GM03348 (cell line): ENCODE results near the gene TPK1.

Experiments
- DNase-seq: peaks from one replicate; pipeline ENCODE4 v3.0.0; 2012; ENCODE audit warnings: low spot score

Gene TPK1

DNA sequence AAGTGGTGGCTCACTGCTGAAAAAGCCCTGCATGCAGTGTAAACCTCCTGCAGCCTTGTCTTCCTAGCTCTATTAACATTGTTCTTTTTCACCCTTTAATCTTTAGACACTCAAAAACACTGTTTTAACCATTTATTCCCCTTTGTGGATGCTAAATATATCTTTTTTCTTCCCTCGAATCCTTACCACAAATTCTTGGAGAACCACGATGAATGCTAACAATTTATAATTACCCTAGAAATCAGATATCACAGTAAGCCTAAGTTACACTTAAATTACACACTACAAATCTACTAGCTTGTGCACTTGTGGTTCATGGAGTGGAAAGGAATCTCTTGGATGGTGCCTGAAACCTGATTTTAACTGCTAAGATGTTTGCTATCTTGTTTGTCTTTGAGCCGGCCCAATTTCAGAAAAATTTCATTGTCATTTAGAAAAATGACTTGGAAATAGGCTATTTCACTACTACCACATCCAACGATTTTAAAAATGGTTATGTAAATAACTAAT, 307.3 kb downstream of the TPK1 start:
- no peak for DNase-seq

DNA sequence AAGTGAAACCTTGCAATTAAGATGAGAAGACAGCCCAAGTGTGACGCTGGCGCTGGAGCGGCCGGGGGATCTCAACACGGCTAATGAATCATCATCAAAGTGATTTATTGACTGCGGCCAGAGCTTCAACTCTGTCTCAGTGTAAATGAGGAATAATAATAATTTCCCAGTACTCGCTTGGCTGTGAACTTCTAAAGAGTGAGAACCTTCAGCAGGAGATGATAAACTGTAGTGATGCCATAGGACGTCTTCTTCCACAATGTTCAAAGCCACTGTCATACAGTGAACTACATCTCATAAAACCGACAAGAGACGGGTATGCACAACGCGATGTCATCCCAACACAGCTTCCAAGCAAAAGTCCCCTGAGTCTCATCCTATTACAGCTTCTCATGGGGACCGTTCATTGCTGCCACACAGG, 308.8 kb downstream of the TPK1 start:
- DNase-seq: no peak

DNA sequence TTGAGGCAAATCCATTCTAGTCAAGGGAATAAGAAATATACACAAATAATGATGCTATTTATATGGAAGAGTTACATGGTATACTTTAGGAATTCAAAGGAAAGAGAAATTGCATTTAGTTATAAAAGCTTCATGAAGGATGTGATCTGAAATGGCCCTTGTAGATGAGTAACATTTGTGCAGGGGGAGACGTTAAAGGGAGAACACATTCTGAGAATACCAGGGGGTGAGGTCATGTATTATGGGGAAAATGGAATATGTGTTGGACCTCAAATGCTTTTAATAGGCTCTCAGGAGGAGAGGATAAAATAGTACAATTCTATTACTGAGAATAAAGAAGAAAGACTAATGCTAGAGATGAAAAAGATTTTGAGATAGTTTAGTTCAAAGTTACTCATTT, 309.9 kb downstream of the TPK1 start:
- no peak for DNase-seq

DNA sequence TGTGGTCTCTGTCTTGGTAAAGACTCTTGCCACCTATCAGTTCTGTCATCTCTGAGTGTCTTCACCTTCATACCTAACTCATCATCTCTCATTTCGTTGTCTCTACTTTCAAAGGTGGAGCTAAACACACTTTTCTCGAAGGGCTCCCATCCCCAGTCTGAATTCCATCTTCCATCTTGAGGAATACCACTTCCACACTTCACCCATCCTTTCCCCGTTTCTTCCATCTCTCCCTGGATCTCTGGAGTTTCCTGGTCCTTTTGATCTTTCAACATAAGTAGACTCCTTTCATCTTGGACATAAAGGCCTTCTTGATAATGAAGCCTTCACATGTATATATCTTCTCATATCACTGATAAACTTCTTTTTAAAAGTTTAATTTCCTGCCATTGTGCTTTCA, 311.6 kb downstream of the TPK1 start:
- DNase-seq: no peak

DNA sequence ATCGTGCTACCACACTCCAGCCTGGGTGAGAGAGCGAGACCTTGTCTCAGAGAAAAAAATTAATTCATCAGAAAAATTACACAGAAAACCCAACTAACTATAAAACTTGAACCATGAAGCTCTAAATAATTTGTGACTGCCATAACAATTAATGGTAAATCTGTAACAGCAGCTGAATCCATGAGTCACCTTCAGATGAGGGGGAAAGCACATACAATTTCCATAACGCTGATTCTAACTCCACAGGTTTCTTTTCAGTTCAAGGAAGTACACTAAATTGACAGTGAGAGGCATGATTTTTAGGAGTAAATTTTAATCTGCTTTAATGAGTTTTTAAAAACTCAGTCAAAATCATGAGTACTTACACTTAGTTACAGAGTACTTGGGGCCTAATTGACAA, 312.2 kb downstream of the TPK1 start:
- no peak for DNase-seq

DNA sequence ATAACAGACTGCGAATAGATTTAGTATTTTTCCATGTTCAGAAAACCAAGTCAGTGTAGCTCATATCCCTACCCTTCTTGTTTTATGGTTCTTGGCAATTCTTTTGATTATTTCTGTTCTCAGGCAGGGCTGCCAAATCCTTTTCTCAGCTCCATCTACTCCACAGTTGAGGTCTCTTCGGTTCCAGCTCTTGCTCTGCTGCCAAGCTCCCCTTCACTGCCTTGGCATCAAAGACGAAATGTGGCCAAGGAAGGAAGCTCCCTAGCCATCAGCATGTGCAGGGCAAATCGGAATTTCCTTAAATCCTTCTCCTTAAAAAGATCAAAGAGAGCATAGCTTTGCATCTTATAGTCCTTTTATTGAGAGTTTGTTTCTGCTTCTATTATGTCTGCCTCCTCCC, 315.9 kb downstream of the TPK1 start:
- DNase-seq: no peak

DNA sequence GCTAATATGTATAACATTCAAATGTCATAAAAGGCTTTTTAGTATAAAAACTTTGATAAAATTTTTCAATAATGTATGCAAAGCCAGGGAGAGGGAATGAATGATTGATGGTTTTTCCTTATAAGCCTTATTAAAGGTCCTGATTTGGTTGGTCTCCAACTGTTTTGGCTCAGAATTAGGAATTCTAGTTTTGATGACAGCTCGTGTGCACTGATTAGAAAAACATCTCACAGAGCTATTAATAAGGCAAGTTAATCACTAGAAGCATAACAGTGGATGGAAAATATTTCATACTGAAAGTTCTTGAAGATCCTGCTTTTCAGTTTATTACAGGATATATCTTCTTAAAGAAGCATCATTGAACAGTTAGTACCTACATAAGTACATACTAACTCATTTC, 317.5 kb downstream of the TPK1 start:
- DNase-seq: no peak

DNA sequence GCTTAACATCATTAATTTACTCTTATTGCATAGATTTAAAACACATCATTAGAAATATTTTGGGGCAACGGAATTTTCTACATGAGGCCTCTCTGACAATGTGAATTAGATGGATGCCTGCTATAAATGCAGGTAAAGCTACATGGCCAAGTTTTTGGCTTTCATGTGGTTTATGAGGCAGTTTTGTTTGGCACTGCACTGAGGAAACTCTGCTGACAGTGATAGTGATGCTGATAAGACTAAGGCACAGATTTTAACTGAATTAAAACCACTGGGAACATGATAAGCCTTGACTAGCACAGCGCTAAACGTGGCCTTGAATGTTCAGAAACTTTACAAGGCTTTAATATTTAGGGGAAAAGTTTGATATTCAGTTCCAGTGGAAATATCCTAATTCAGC, 318.1 kb downstream of the TPK1 start:
- DNase-seq: no peak

DNA sequence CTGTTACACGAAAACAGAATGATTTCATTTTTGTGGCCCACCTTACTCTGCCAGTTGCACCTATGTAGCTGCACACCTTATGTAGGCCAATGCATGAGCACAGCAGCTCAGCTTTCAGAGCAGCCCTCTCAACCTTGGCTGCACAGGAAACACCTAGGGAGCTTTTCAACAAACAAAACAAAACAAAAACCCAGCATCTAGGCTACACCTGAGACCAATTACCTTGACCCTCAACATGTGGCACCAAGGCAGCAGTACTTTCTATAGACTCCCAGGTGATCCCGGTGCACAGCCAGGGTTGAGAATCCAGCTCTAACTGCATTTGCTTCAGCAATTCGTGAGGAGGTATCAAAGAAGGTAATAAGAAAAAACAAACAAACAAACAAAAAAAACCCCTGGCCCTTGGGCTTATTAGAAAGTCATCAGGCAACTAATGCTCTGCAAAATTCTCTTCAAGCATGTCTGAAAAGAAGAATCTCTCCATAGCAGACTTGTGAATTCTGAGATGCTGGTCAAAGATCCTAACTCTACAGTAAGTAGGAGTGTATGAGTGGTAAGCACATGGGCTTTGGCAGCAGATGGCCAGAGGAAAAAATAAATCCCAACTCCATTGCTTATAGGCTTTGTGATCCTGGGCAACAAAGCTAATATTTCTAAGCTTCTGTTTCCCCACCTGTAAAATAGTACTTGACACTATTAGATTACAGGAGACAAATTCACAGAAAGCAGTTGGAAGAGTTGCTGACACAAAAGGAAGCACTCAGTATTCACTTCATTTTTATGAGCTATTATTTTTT, 318.9 kb downstream of the TPK1 start:
- no peak for DNase-seq

DNA sequence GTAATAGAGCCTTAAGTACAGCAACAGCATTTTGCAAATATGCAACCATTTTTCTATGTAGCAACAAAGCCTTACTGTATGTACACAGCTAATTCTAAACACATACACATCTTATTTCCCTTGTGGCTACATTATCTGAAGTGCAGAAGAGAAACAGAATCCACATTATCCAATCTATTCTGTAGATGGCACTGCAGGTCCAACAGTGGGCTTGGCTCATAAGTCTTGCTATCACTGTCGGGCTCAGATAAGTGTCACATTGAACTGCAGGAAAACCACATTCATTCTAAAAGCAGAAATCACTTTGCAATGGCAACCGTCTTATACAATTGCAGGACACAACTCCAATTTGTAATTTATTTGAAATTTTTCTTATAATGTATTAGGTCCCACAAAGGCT, 322.5 kb downstream of the TPK1 start:
- DNase-seq: no peak

DNA sequence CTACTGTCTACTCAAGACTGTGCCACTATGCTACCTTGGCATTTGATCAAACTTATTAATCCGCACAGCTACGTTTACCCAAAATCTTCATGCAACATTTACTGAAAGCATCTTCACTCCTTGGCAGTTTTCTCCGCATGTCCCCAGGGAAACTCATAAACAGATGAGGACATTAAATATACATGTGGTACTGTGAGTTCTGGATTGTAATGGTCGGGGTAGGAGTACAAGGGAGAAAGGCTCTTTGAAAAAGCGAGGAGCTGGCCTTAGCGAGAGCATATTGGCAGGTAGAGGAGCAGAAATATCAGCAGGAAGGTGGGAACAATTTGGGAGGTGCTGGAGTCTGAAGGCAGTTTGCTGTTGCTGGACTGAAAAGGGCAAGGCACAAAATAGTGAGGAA, 325.2 kb downstream of the TPK1 start:
- DNase-seq: no peak

DNA sequence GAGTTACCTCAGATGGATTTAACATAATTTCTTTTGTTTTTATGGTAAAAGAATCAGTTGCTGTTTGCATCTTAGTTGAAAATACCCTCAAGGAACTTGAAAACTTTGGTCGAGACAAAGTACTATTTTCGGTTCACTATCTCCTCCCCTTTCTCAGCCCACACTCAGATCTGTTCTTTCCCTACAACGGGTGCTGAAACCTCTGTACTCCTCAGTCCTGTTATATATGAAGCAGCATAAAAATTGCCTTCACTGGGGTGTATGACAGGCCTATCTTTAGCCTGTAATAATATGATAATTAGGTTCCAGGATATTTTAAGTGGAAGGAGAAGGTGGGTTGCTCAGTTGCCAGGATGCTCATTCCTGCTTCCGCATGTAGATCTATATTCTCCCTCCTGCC, 327.2 kb downstream of the TPK1 start:
- no peak for DNase-seq

DNA sequence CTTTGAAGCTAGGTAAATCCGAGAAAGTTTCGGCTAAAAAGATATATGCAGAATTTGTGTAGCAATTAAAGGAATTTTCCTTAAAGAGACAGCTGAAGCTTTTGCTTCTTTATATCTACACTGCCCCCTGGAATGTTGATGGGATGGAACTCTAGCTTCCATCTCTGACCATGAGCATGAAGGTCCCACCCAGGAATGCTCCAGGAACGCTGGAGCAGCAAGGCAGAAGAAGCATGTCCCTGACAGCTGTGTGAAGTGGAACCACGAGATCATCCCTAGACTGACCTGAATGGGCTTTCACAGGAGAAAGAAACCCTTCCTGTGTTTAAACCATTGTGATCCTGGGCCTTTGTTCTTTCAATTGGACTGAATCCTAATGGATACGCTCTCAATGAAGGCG, 332.6 kb downstream of the TPK1 start:
- no peak for DNase-seq

DNA sequence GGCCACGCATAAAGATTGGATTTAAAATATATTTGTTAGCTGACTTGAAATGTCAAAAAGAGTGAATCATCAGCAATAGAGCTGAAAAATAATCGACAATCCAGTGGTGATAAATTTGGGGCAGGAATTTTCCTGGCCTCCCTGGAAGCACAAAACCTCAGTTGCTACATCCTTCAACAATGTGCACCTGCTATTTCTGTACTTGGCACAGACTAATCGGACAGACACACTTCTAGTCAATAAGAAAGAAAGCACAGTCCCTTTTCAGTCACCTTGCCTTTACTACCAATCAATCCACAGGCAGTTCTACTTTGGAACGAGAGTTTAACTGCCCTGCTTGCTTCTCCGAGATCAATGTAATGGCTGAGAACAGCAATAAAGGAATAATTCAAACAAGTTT, 335.6 kb downstream of the TPK1 start:
- no peak for DNase-seq

DNA sequence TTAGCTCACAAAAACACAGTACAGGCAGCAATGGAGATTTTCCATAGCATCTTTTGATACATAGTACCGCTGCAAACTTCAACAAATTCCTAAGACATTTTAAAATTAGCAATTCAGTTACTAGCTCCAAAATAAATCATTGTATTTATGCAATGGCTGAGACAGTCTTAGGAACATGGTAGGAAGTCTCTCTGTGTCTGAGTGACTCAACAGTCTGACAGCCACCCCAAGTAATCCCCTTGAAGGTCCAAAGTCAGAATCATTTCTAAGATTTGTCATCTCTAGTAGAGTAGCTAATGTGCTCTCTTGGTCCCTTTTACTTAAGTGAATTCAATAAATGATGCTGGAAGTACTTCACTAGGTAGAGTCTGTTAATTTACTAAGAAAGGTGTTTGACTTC, 338.6 kb downstream of the TPK1 start:
- no peak for DNase-seq

DNA sequence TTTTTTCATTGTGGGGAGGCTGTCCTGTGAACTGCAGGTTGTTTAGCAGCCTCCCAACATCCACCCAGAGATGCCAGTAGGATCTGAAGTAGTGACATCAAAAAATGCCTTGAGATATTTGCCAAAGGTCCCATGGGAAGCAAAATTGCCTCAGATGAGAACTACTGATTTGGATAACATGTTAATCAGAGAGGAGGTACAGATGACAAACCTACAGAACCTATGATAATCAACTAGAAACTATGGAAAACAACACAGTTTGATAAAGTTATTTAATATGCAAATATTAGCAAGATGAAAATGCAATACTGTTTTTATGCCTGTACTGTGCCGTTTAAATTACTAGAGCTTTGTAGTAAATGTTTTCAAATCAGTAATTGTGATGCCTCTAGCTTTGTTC, 341.5 kb downstream of the TPK1 start:
- DNase-seq: no peak

DNA sequence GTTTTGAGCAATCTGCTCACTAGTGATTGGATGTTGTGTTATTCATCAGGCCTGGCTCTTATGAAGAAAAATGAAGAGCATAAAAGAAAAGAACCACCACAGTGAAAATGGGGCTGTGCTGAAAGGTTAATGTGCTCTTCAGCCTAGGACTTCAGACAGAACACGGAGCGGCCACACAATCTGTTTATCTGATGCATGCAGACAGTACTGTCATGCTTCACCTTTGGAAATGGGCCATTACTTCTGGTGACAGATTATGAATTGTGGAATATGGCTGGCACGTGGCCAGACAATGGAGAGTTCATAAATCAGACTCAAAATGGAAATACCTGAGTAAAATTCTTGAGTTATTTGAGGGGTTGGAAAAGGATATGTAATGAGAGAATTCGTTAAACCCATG, 346.3 kb downstream of the TPK1 start:
- DNase-seq: no peak

DNA sequence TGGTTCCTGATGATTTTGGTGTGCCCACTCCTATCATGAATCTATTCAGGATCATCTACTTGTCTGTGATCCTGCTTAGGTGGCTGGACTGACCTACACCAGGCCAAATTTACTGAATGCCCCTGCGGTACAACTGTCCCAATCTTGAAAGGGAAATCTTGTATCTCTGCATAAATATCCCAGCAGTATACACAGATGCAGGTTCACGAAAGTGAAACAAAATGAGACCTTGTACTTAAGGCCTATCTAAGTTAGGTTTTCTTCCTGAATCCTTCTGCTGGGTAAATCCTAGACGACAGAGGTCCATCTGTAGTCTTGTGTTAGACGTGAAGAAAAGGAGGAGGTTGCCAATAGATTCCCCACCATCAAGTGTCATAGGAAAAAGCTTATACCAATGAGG, 346.9 kb downstream of the TPK1 start:
- DNase-seq: no peak

DNA sequence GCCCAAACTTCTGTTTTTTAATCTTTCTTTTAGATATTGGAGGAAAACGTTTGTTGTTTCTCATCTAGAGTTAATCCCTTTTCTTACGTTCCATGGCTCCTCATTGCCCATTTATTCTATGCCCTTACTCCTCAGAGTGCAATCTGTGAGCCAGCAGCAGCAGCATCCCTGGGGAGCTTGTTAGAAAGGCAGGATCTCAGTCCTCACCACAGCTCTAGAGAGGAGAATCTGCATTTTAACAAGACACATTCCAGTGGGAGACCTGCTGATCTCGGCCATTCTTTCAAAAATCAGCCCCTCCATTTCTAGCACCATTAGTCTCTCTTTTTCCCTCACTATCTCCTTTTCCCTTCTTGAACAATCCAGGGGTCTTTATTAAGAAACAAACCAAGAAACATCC, 348.0 kb downstream of the TPK1 start:
- no peak for DNase-seq

DNA sequence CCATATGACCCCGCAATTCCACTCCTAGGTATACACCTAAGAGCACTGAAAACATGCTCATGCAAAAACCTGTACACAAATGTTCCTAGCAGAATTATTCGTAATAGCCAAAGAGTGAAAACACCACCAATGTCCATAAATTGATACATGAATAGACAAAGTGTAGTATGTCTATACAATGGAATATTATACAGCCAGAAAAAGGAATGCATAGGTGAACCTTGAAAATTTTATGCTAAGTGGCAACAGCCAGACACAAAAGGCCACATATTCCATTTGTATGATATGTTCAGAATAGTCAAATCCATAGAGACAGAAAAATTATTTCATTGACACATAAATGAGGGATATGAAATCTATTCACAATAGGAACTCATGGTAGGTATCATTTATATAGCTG, 351.4 kb downstream of the TPK1 start:
- no peak for DNase-seq

DNA sequence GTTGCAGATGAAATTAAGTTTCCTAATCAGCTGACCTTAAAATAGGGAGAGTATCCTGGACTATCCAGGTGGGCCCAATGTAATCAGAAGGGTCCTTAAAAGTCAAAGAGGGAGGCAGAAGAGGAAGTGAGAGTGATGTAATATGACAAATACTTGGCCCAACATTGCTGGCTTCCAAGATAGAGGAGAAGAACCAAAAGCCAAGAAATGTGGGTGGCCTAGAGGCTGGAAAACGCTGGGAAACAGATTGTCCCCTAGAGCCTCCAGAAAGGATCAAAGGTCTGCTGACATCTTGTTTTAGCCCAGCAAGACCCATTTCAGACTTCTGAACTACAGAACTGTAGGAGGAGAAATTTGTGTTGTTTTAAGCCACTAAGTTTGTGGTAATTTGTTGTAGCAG, 352.7 kb downstream of the TPK1 start:
- no peak for DNase-seq

DNA sequence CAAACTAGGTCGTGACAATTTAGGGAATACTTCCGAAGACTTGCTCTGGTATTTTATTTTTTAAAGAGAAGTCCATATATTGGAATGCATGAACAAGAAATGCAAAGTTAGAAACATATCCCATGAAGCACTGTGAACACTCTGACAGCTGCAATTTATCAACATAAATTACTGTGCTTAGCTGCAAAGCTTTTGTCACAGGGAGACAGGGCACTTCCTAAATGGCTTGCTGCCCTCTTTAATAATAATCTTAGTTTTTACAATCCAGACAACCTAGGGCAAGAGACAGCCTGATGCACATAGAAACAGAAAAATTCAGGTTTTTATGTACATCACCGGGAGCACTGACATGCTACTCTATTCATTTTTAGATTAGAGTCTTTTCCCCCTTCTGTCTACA, 354.0 kb downstream of the TPK1 start:
- no peak for DNase-seq

DNA sequence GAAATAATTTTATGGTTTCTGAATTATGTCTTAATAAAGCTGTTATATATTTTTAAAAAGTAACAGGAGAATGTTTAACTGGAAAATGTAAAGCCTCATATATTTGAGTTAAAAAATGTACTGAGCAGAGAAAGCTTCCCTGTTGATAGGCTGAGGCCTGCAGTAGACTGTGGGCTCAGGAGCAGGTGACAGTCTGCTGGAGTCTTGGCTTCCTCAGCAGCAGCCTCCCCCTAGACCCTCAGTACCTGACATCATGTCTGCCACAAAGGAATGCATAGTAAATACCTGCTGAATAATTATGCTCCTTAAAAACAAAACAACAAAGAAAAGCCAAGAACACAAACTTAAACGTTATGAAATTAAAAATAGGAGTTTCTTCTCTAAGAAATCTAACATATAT, 358.5 kb downstream of the TPK1 start:
- no peak for DNase-seq
